Measurements from ENCODE around the gene SDS.

DNA sequence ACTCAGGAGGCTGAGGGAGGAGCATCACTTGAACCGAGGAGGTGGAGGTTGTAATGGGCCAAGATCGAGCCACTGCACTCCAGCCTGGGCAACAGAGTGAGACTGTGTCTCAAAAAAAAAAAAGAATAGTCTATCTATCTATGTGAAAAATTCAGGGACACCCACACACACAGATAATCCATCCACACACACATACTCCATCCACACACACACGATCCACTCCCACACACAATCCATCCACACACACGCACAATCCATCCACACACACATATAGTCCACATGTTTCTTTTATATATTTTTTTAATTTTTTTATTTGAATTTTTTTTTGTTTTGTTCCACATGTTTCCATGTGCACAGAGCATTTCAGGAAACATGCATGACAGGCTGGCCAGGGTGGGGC lies 3.3 kb downstream of the SDS start:
- TF ChIP-seq, protein P1, sequence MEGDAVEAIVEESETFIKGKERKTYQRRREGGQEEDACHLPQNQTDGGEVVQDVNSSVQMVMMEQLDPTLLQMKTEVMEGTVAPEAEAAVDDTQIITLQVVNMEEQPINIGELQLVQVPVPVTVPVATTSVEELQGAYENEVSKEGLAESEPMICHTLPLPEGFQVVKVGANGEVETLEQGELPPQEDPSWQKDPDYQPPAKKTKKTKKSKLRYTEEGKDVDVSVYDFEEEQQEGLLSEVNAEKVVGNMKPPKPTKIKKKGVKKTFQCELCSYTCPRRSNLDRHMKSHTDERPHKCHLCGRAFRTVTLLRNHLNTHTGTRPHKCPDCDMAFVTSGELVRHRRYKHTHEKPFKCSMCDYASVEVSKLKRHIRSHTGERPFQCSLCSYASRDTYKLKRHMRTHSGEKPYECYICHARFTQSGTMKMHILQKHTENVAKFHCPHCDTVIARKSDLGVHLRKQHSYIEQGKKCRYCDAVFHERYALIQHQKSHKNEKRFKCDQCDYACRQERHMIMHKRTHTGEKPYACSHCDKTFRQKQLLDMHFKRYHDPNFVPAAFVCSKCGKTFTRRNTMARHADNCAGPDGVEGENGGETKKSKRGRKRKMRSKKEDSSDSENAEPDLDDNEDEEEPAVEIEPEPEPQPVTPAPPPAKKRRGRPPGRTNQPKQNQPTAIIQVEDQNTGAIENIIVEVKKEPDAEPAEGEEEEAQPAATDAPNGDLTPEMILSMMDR (IDR thresholded peaks at IDR 0.05; ENCODE audit: control extremely low read depth in 1 of 3, insufficient read depth in 1 of 3, low read depth in 1 of 3, low read length in 3 of 3) = no peak
- no peak for TF ChIP-seq EP300 (IDR thresholded peaks at IDR 0.05; ENCODE audit: borderline replicate concordance in 1 of 2, low read depth in 2 of 2, low read length in 2 of 2)
- no peak for TF ChIP-seq ZNF274 (IDR thresholded peaks at IDR 0.05; ENCODE audit: borderline replicate concordance, extremely low read depth, low read length)
- TF ChIP-seq, protein P2, sequence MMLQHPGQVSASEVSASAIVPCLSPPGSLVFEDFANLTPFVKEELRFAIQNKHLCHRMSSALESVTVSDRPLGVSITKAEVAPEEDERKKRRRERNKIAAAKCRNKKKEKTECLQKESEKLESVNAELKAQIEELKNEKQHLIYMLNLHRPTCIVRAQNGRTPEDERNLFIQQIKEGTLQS (IDR thresholded peaks at IDR 0.05; ENCODE audit: insufficient read depth, low read depth, low read length) = no peak
- TF ChIP-seq MAFK (IDR thresholded peaks at IDR 0.05; ENCODE audit: low read depth, low read length) = no peak
- TF ChIP-seq HDAC2 (IDR thresholded peaks at IDR 0.05; ENCODE audit: borderline replicate concordance in 1 of 2, low read depth in 2 of 2, low read length in 2 of 2) = no peak
- TF ChIP-seq POLR2AphosphoS5 (IDR thresholded peaks at IDR 0.05; ENCODE audit: low read depth, low read length) = no peak
- TF ChIP-seq BRCA1 (IDR thresholded peaks at IDR 0.05; ENCODE audit: low read depth, low read length) = no peak
- TF ChIP-seq, protein P3, sequence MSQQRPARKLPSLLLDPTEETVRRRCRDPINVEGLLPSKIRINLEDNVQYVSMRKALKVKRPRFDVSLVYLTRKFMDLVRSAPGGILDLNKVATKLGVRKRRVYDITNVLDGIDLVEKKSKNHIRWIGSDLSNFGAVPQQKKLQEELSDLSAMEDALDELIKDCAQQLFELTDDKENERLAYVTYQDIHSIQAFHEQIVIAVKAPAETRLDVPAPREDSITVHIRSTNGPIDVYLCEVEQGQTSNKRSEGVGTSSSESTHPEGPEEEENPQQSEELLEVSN (IDR thresholded peaks at IDR 0.05) = no peak
- no peak for TF ChIP-seq KDM5A (IDR thresholded peaks at IDR 0.05; ENCODE audit: low read length)
- no peak for TF ChIP-seq HDAC6 (IDR thresholded peaks at IDR 0.05; ENCODE audit: low read depth, low read length)
- no peak for TF ChIP-seq RXRA (IDR thresholded peaks at IDR 0.05; ENCODE audit: insufficient read depth, low read depth, low read length)
- TF ChIP-seq KDM1A (IDR thresholded peaks at IDR 0.05; ENCODE audit: borderline replicate concordance, low read length) = no peak
